Umbilical cord (tissue), 2 donors: ENCODE results near the gene PHLPP2. TPM values are rescaled to one million over a fixed set of nuclear protein-coding genes. Genes with fewer than 3 reads are reported as not detected.
A peak's percentile ranks its signal among the peaks of the same experiment; 100 is the strongest.

Source experiments
- DNase-seq: peaks from one replicate; pipeline ENCODE4 v3.0.0-alpha.2; 2015; ENCODE audit warnings: low spot score
- total RNA-seq: library from RNA; depleted of rRNA; stranded (reverse); fragments of >200 nt; gene quantifications from one replicate; pipeline ENCODE4 v1.2.3, GENCODE V29; 2014; ENCODE audit warnings: low replicate concordance; ENCODE audit not compliant: insufficient read depth

Gene PHLPP2
- 9.4 TPM for total RNA-seq

DNA sequence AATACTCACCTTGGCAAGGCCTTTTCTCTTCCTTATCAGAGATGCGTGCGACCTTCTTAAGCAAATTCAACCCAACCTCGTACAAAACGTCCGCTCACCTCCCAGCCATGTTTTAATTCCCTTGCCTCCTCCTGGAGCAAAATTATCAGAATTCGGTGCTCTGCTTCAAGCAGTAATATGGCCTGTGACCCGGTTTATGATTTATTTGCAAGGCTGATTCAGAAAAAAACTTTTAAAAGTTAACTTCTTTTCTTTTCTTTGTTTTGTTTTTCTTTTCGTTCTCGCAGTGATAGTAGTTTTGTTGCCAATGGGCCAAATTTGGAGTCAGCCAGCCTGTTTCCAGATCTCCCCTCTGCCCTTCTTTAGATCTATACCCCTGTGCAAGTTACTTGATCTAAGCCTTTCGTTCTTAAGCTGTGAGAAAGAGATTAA, at the start of gene PHLPP2:
Gene PHLPP2, minus strand, starts transcription at position 382 of the 432 bp plus-strand sequence. CDS start 9,906 bp downstream, outside the sequence.
- DNase-seq, result no peak

DNA sequence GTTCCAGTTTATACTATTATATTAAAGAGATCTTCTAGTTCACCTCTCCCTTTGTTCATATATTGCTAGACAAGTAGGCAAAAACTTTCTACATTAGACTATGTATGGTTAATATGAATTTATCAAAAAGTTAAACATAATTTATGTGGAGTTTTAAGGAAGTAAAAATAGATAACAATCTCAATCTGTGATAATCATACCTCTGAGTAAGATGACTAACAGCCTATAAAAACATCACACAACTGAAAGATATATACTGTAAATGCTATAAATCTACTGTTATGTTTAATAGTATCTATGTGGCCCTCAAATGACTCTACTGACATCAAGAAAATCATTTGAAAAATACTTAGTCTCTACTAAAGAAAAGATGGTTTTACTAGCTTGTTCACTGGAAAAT, 47.1 kb upstream of the PHLPP2 start:
- no peak for DNase-seq

DNA sequence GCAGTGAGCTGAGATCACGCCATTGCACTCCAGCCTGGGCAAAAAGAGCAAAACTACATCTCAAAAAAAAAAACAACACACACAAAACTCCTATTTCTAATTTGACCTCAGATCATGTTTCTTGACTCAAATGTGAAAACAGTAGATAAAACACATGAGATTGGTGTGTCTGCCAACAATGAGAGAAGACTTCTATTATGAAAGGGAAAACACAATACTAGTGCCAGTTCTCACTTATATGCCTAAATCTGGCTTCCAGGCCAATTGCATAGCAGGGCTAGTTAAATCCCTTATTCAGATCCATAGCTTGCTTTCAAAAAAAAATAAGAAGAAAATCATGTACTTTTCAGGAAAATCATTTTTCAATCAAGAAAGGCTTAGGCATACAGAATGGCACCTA, 44.7 kb upstream of the PHLPP2 start:
- DNase-seq, result no peak

DNA sequence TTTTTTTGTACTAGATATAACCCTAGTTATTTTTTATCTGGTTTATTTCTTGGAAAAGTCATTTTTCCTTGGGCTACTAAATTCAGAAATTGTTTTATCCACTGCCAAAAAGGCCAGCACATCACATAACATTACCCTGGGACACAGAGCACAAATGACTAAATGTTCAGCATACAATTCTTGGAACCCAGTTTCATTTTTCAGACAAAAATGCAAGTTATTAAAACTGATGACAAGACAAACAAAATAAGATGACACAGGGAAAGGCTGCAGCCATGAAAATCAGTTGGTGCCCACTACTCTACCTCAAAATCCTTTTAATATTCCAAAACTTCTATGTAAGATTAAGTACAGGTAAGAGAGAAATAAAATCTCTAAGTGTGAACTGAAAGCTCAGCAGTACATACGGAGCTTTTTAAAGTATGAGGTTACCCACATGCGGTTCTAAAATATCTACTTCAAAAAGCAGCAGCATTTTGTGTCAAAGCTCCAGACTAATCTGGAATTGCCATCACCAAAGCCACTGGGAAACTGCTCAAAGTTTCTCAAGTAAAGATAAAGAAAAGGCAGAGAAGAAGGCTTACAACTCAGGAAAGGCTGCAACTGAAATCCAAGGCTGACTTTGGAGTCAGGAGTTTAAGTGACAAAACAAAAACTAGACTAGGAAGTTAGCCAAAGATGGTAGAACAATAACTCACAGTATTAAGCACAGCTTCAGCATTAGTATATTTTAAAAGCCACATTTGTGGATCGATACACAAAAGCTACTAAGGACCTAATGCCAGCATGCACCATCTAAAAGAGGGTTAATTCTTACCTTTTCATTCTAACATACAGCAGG, 42.8 kb upstream of the PHLPP2 start:
- peak; percentile 42 for DNase-seq

- DNase-seq, result no peak
These were observed 37.7 kb upstream of the PHLPP2 start for GRCh38 chr16:71762186-71762585.

DNA sequence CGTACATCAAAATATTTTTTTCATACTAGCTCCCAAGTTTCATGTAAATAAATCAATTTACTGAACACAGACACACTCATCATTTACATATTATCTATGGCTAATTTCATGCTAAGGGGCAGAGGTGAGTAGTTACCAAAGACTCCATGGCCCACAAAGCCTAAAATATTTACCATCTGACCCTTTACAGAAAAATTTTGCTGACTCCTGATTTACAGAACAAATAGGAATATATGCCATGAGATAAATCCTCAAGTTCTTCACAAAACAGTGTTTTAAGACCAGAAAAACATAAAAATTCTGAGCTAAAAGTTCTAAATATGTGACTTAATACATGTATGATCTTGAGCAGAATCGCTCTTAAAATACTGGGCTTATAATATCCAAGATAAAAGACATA, 36.6 kb upstream of the PHLPP2 start:
- no peak for DNase-seq

GRCh38 chr16:71758293-71758760, 33.8 kb upstream of the PHLPP2 start:
- DNase-seq, result no peak

DNA sequence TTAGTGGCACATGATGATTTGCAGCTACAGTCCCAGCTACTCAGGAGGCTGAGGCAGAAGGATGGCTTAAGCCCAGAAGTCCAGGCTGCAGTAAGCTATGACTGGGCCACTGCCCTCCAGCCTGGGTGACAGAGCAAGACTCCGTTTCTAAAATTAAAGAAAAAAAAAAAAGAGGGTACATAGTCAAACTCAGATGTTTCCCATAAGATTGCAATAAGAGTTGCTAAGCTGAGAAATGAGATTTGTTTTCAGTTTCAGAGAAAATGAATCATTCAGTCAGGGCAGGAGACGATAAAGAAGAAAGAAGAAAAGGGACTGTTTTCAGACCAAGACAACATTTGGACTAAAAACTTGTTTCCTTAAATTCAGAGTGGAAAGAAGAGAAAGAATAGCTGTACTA, 30.2 kb upstream of the PHLPP2 start:
- DNase-seq, result no peak

- DNase-seq, result no peak
These were observed 29.6 kb upstream of the PHLPP2 start for GRCh38 chr16:71754108-71754507.

- no peak for DNase-seq
These were observed 23.7 kb upstream of the PHLPP2 start for GRCh38 chr16:71748226-71748625.

DNA sequence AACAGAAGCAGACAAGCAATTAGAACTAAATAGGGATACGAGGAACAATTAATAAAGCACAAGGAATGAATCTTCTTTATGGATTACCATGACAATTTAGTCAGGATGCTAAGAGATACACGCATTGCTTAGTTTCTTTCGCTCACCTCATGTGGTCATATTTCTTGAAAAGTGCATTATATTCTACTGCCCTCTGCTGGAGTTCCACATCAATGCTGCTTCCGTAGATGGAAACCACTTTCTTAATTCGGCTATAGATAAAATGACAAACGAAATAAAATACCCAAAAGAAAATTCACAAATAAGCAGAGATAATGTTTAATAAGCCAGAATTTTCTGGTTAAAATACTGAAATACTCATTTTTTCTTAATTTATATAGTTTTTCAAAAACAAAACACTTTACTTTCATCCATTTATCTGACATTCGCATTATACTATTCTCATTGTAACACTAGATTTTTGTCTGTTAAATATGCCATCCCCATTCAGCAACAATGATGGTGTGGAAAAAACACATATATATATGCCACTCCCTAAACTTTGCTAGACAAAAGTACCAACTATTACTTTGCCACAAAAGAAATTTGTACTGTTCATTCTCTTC, 22.0 kb upstream of the PHLPP2 start:
- no peak for DNase-seq

DNA sequence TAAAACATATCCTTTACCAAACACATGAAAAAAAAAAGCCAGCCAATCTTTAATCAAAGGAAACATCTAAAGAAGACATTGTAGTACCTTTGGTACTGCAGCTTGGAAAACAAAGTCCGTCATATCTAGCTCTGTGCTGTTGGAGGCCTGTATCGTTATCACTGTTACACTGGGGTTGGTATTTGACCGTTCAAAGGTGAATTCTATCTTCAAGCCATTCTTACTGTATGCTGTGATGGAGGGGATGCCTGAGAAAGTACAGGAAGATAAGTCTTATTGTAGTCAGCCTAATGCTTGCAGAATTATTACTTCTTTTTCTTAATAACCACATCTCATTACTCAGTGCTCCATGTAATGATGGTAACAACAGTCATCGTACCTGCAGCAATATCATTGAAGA, 14.4 kb upstream of the PHLPP2 start:
- DNase-seq, result no peak

- DNase-seq, result no peak
These were observed 13.0 kb upstream of the PHLPP2 start for GRCh38 chr16:71737501-71737900.

GRCh38 chr16:71734511-71734910, 10.0 kb upstream of the PHLPP2 start:
- DNase-seq, result no peak

GRCh38 chr16:71732587-71732986, 8.1 kb upstream of the PHLPP2 start:
- no peak for DNase-seq

DNA sequence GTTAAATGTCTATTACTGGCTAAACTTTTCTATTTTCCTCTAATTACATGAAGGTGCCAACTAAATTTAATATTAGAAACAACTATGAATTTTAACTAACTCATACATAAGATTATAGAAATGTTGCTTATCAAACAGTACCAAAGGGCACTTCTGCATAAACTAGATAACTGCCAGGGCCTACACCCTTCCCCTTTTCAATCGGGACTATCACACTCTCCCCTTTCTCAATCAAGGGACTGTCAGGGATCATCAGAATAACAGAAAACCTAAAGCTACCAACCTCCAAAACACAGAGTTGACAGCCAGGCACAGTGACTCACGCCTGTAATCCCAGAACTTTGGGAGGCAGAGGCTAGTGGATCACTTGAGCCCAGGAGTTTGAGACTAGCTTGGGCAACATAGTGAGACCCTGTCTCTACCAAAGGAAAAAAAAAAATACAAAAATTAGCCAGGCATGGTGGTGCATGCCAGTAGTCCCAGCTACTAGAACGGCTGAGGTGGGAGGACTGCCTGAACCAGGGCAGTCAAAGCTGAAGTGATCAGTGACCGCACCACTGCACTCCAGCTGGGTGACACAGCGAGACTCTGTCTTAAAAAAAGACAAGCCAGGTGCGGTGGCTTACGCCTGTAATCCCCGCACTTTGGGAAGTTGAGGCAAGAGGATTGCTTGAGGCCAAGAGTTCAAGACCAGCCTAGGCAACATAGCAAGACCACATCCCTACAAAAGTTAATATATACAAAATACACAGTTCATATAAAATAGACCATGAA, 3.2 kb upstream of the PHLPP2 start:
- DNase-seq, result no peak

DNA sequence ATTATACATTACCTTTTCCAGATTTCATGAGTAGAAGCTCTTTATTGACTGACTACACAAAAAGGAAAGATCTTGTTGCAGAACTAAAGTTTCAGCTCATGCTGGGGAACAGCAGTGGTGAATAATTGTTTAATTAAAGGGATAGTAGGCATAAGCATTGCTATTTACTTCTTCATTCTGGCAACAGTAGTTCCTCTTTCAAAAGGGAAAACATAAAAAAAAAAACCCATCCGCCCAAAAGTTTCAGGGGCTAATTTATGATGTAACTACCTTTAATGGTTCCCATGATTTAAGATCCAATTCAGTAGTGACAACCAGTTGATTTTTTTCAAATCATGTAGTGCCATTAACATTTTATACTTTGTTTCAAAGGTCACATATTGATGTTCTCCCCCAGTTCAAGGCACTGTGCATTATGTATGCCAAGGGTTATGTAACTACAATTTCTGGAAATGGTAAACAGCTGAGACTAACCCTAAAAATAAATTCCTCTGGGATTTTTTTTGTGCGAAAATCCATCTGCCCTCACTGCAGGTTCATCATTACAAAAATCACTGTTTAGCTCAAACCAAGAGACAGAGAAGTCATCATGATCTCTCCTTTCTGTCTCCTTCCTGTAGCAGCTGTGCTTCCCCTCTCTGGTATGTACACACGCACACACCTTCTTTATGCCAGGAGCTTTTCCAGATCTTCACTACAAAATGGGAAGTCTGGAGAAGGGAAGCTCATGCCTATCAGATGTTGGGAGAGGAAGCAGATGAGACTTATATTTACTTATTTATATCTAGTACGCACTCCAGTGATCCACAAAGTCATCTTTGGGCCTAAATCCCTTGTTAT, 2.2 kb upstream of the PHLPP2 start:
- DNase-seq, result no peak

GRCh38 chr16:71723537-71724319, 773 bp downstream of the PHLPP2 start:
- DNase-seq, result peak; percentile 69

- peak; percentile 75 for DNase-seq
These were observed 1.5 kb downstream of the PHLPP2 start for GRCh38 chr16:71722801-71723536.
